ENCODE data around the gene SYNGAP1. TPM values are rescaled to one million over a fixed set of nuclear protein-coding genes. Genes with fewer than 3 reads are reported as not detected.
"Not testable (repeated sequence)": the region's sequence is repeated elsewhere in the genome, so short reads cannot be mapped to it uniquely, and the experiment has no call there.

SYNGAP1 gene
- total and polyA plus RNA-seq, 2 experiments from 2014 or later: 13.9 to 45.0 TPM

- no peak overlapping the region for H3K27ac Mint-ChIP-seq
- Histone ChIP-seq H3K27ac (ENCODE audit: low read depth) (no peak overlapping the region), H3K27me3 (ENCODE audit: insufficient read depth) (no peaks in the 10 kb centered on the region), H2AFZ (no peak overlapping the region), H3K4me3 (no peak overlapping the region), H3K36me3 (ENCODE audit: insufficient read depth) (no peaks in the 10 kb centered on the region), H3K4me1 (ENCODE audit: insufficient read depth) (no peaks in the 10 kb centered on the region), H3F3A (replicated peaks; ENCODE audit: low read depth) (no peaks in the 10 kb centered on the region), H3K9me2 (ENCODE audit: insufficient read depth) (no peaks in the 10 kb centered on the region), H3K79me2 (replicated peaks; ENCODE audit: insufficient read depth) (no peaks in the 10 kb centered on the region), H4K20me1 (replicated peaks; ENCODE audit: insufficient read depth) (no peaks in the 10 kb centered on the region), H3K4me2 (no peak overlapping the region)
- peaks cover 6% of the 10 kb centered on the region; the same call in 2 of the 3 replicates for H3K36me3 Mint-ChIP-seq (ENCODE audit: low read depth)
- H3K4me3 Mint-ChIP-seq: no peak overlapping the region
- peaks cover 8% of the 10 kb centered on the region for H3K27me3 Mint-ChIP-seq (ENCODE audit: insufficient read depth, low read depth, poor library complexity)
- TF ChIP-seq JUNB (IDR thresholded peaks at IDR 0.05; ENCODE audit: unreplicated experiment): no peak
- TF ChIP-seq STAT1 (IDR thresholded peaks at IDR 0.05; ENCODE audit: unreplicated experiment): no peak
- no peak for TF ChIP-seq CTCF (conservative IDR thresholded peaks at IDR 0.05; ENCODE audit: low read depth in 2 of 2)
- ATAC-seq: no peak
- H3K4me1 Mint-ChIP-seq: no peaks in the 10 kb centered on the region
- peaks cover 17% of the 10 kb centered on the region for H3K9me3 Mint-ChIP-seq
- DNase-seq (ENCODE audit: low spot score): no peak
Measured at GRCh38 chr6:33483678-33484077, 63.8 kb downstream of the SYNGAP1 start.

- not testable (repeated sequence) for H3F3A ChIP-seq (replicated peaks; ENCODE audit: low read depth); H3K4me3 ChIP-seq; H3K27me3 Mint-ChIP-seq (ENCODE audit: insufficient read depth, low read depth, poor library complexity); H3K4me3 Mint-ChIP-seq; H4K20me1 ChIP-seq (replicated peaks; ENCODE audit: insufficient read depth); H3K27ac ChIP-seq (ENCODE audit: low read depth); H3K36me3 Mint-ChIP-seq (ENCODE audit: low read depth); H3K4me2 ChIP-seq; ATAC-seq; H2AFZ ChIP-seq; H3K9me2 ChIP-seq (ENCODE audit: insufficient read depth); H3K27me3 ChIP-seq (ENCODE audit: insufficient read depth); H3K36me3 ChIP-seq (ENCODE audit: insufficient read depth); H3K79me2 ChIP-seq (replicated peaks; ENCODE audit: insufficient read depth); H3K27ac Mint-ChIP-seq; H3K4me1 ChIP-seq (ENCODE audit: insufficient read depth); H3K4me1 Mint-ChIP-seq; DNase-seq (ENCODE audit: low spot score)
- H3K9me3 Mint-ChIP-seq: peaks cover 17% of the 10 kb centered on the region
Measured at GRCh38 chr6:33484673-33485262, 64.9 kb downstream of the SYNGAP1 start.

- H3K36me3 Mint-ChIP-seq (ENCODE audit: low read depth); H3K4me2 ChIP-seq; H3K27me3 Mint-ChIP-seq (ENCODE audit: insufficient read depth, low read depth, poor library complexity): not testable (repeated sequence)
Measured at GRCh38 chr6:33485680-33486079, 65.8 kb downstream of the SYNGAP1 start.

More at GRCh38 chr6:33485680-33486079, 65.8 kb downstream of the SYNGAP1 start:
- H3K4me3 Mint-ChIP-seq; H3K79me2 ChIP-seq (replicated peaks; ENCODE audit: insufficient read depth); H3K9me2 ChIP-seq (ENCODE audit: insufficient read depth); H3K27ac Mint-ChIP-seq; H3K36me3 ChIP-seq (ENCODE audit: insufficient read depth); H4K20me1 ChIP-seq (replicated peaks; ENCODE audit: insufficient read depth); ATAC-seq; H2AFZ ChIP-seq; H3K4me1 Mint-ChIP-seq; H3K4me3 ChIP-seq; H3F3A ChIP-seq (replicated peaks; ENCODE audit: low read depth); H3K27ac ChIP-seq (ENCODE audit: low read depth); H3K4me1 ChIP-seq (ENCODE audit: insufficient read depth); DNase-seq (ENCODE audit: low spot score); H3K27me3 ChIP-seq (ENCODE audit: insufficient read depth): not testable (repeated sequence)
- H3K9me3 Mint-ChIP-seq: peaks cover 17% of the 10 kb centered on the region

Data from GM23338 (cell line).